Omental fat pad (tissue), 4 donors: ENCODE measurements around the gene HHATL. TPM values are rescaled to one million over a fixed set of nuclear protein-coding genes. Genes with fewer than 3 reads are reported as not detected.

Experiments
- ATAC-seq: fragments of 150-250 bp; one replicate; pipeline ENCODE4 v1.9.1; 2016; ENCODE audit warnings: mild to moderate bottlenecking, moderate library complexity; ENCODE audit not compliant: low FRiP score
- DNase-seq: peaks from one replicate; pipeline ENCODE4 v3.0.0-alpha.2; 2019; ENCODE audit warnings: low spot score
- CTCF ChIP-seq, 3 donors: fragments of 450-650 bp; IDR thresholded peaks; one replicate each; pipeline ENCODE4 v1.5.1; 2016 to 2017; ENCODE audit warnings: antibody characterized with exemption in 3 of 3, mild to moderate bottlenecking in 3 of 3, moderate library complexity in 2 of 3
- total RNA-seq, 4 donors: library from RNA; depleted of rRNA; stranded (reverse); fragments of >200 nt; gene quantifications; one replicate each; pipeline ENCODE4 v1.1.0, GENCODE V29; 2016

HHATL gene
- total RNA-seq, 4 donors from 2014 or later: not detected

GRCh38 chr3:42685891-42686820 lies 16.4 kb downstream of the HHATL start:
- no peak for DNase-seq
- ATAC-seq: no peak
- TF ChIP-seq CTCF (IDR thresholded peaks at IDR 0.05): no peak

GRCh38 chr3:42685363-42685881 lies 17.2 kb downstream of the HHATL start, which contains the start of gene KLHL40:
Gene KLHL40, plus strand, starts transcription at chr3:42685537. Its CDS starts 82 bp downstream, at chr3:42685619.
- ATAC-seq (no peak), DNase-seq (no peak)
- no peak for TF ChIP-seq CTCF (IDR thresholded peaks at IDR 0.05)

GRCh38 chr3:42684632-42685362 lies 17.8 kb downstream of the HHATL start:
- ATAC-seq (no peak), DNase-seq (no peak)
- TF ChIP-seq CTCF (IDR thresholded peaks at IDR 0.05): no peak

- peak; percentile 83 for ATAC-seq
- TF ChIP-seq CTCF (IDR thresholded peaks at IDR 0.05): no peak
- DNase-seq: peak; percentile 56
These were observed 18.6 kb downstream of the HHATL start for GRCh38 chr3:42683875-42684598.

GRCh38 chr3:42682301-42683070 lies 20.1 kb downstream of the HHATL start:
- no peak for ATAC-seq
- no peak for DNase-seq
- no peak for TF ChIP-seq CTCF (IDR thresholded peaks at IDR 0.05)
